Spleen (tissue), 11 donors: ENCODE data around the gene ANXA4. TPM values are rescaled to one million over a fixed set of nuclear protein-coding genes. Genes with fewer than 3 reads are reported as not detected.
A peak's percentile ranks its signal among the peaks of the same experiment; 100 is the strongest.

ENCODE experiments used
- DNase-seq: peaks from one replicate; pipeline ENCODE4 v3.0.0-alpha.2; 2020
- H3K27ac ChIP-seq, 8 donors: fragments of 200-600 bp; sonication (generic) in 7 of 8; 1 replicate in 4 of 8; 2 replicates in 4 of 8; pipeline versions ENCODE4 v1.5.0 to v1.8.0; 2016 to 2021; ENCODE audit warnings: inconsistent platforms in 4 of 8, mild to moderate bottlenecking in 4 of 8, moderate library complexity in 1 of 8
- H3K27me3 ChIP-seq, 7 donors: fragments of 200-600 bp; sonication (generic) in 6 of 7; replicated peaks in 1 of 7; 1 replicate in 4 of 7; 2 replicates in 3 of 7; pipeline versions ENCODE4 v1.5.0 to v1.8.0; 2016 to 2021; ENCODE audit warnings: inconsistent platforms in 3 of 7, mild to moderate bottlenecking in 1 of 7
- H3K36me3 ChIP-seq, 6 donors: fragments of 200-600 bp; sonication (generic) in 5 of 6; 1 replicate in 4 of 6; 2 replicates in 2 of 6; pipeline versions ENCODE4 v1.5.0 to v1.8.0; 2016 to 2021; ENCODE audit warnings: inconsistent platforms in 2 of 6
- H3K4me1 ChIP-seq, 6 donors: fragments of 200-600 bp; sonication (generic) in 5 of 6; 1 replicate in 3 of 6; 2 replicates in 3 of 6; pipeline versions ENCODE4 v1.5.0 to v1.8.0; 2016 to 2021; ENCODE audit warnings: inconsistent platforms in 3 of 6
- H3K4me3 ChIP-seq, 8 donors: fragments of 200-600 bp; sonication (generic) in 7 of 8; 1 replicate in 4 of 8; 2 replicates in 4 of 8; pipeline versions ENCODE4 v1.5.0 to v1.8.0; 2016 to 2021; ENCODE audit warnings: inconsistent platforms in 4 of 8, mild to moderate bottlenecking in 4 of 8, moderate library complexity in 2 of 8
- H3K9me3 ChIP-seq, 8 donors: fragments of 200-600 bp; sonication (generic) in 7 of 8; 1 replicate in 4 of 8; 2 replicates in 4 of 8; pipeline versions ENCODE4 v1.5.0 to v1.8.0; 2016 to 2021; ENCODE audit warnings: inconsistent platforms in 4 of 8
- POLR2A ChIP-seq, 3 donors: fragments of 450-650 bp; IDR thresholded peaks; one replicate each; pipeline ENCODE4 v1.5.1; 2017; ENCODE audit warnings: antibody characterized with exemption in 3 of 3, mild to moderate bottlenecking in 1 of 3
- POLR2AphosphoS5 ChIP-seq, 3 donors: sonication (generic); formaldehyde crosslinking; IDR thresholded peaks; one replicate each; pipeline ENCODE4 v1.5.1; 2017; ENCODE audit warnings: antibody characterized with exemption in 3 of 3
- WGBS, 5 donors: extraction: QIAGEN DNeasy Blood & Tissue Kit in 3 of 5; methylation state at CpG; one replicate each; pipeline versions ENCODE4 v1.1.5 to v1.1.7; 2013 to 2018; 5-methylcytosine and 5-hydroxymethylcytosine counted together
- intact Hi-C: fragments of 100-400 bp; cut with DNase I; formaldehyde crosslinking; loops from one replicate; pipeline ENCODE4 v1.15.0; 2023; ENCODE audit warnings: low total_unique reads
- polyA plus RNA-seq, 3 donors: library from polyadenylated mRNA; stranded (reverse); fragments of 200-250 nt; gene quantifications; one replicate each; pipeline ENCODE4 v1.2.1, GENCODE V29; 2013
- total RNA-seq, 7 donors: library from RNA; depleted of rRNA in 3 of 7; stranded (reverse); fragments of >200 nt in 3 of 7; fragmentation: NEBNext Ultra II Directional in 4 of 7; extraction: Animal tissue kit (Norgen Biotek cat#: 25700) in 4 of 7; gene quantifications; one replicate each; pipeline versions ENCODE4 v1.1.0 to v1.2.1, GENCODE V29; 2016 to 2021
- TF ChIP-seq, protein P1 (sequence below), 11 experiments: fragments of 200-600 bp in 7 of 11; fragments of 450-650 bp in 4 of 11; sonication (generic) in 4 of 11; IDR thresholded peaks in 8 of 11; conservative IDR thresholded peaks in 3 of 11; 1 replicate in 7 of 11; 2 replicates in 4 of 11; pipeline versions ENCODE4 v1.4.0 to v1.8.0; 2016 to 2021; ENCODE audit warnings: antibody characterized with exemption in 11 of 11, inconsistent platforms in 4 of 11, mild to moderate bottlenecking in 1 of 11
- donor health status: healthy with polysubstance abuse.
- donor health status: DM: no; HTN: no; CAD: no; lungs with moderate emphysema.
- donor health status: DM: no; HTN: no; CAD: no.
- donor health status: Bipolar disorder and iron deficiency.
- donor health status: healthy.
- donor health status: DM: no; HTN: no; CAD: no.
- donor health status: DM: yes; HTN: yes; CAD: no.

Gene ANXA4
- total and polyA plus RNA-seq, 10 donors, result 15.0 to 56.1 (median 29.2) TPM

DNA sequence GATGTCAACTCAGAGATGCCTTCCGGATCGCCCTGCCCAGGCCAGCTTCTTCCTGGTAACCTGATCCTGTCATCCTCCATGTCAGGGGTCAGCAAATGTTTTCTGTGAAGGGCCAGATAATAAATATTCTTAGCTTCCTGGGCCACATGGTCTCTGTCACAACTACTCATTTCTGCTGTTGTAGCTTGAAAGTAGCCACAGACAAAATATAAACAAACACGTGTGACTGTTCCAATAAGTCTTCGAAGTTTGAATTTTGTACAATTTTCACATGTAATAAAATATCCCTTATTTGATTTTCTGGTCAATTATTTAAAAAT lies 35.8 kb downstream of the ANXA4 start:
- TF ChIP-seq POLR2A (IDR thresholded peaks at IDR 0.05) (no peak), POLR2AphosphoS5 (IDR thresholded peaks at IDR 0.05) (no peak)
- TF ChIP-seq, protein P1, sequence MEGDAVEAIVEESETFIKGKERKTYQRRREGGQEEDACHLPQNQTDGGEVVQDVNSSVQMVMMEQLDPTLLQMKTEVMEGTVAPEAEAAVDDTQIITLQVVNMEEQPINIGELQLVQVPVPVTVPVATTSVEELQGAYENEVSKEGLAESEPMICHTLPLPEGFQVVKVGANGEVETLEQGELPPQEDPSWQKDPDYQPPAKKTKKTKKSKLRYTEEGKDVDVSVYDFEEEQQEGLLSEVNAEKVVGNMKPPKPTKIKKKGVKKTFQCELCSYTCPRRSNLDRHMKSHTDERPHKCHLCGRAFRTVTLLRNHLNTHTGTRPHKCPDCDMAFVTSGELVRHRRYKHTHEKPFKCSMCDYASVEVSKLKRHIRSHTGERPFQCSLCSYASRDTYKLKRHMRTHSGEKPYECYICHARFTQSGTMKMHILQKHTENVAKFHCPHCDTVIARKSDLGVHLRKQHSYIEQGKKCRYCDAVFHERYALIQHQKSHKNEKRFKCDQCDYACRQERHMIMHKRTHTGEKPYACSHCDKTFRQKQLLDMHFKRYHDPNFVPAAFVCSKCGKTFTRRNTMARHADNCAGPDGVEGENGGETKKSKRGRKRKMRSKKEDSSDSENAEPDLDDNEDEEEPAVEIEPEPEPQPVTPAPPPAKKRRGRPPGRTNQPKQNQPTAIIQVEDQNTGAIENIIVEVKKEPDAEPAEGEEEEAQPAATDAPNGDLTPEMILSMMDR (IDR thresholded peaks at IDR 0.05 in 8 of 11, conservative IDR thresholded peaks at IDR 0.05 in 3 of 11), result no peak
- peaks cover 0 to 8% (median 0%) of the 10 kb centered on the region in 8 donors for H3K9me3 ChIP-seq
- DNase-seq, result no peak
- no peaks in the 10 kb centered on the region for H3K36me3 ChIP-seq
- H3K4me3 ChIP-seq, result no peak overlapping the region
- H3K27ac ChIP-seq, result no peak overlapping the region
- intact Hi-C loops, result no loop called here
- no peaks in the 10 kb centered on the region for H3K27me3 ChIP-seq
- H3K4me1 ChIP-seq, result peaks cover 4 to 51% (median 31%) of the 10 kb centered on the region in 6 donors
- WGBS, 5 donors, result 94 to 97% (median 96%) methylated on average over 4 of the region's 4 CpGs

DNA sequence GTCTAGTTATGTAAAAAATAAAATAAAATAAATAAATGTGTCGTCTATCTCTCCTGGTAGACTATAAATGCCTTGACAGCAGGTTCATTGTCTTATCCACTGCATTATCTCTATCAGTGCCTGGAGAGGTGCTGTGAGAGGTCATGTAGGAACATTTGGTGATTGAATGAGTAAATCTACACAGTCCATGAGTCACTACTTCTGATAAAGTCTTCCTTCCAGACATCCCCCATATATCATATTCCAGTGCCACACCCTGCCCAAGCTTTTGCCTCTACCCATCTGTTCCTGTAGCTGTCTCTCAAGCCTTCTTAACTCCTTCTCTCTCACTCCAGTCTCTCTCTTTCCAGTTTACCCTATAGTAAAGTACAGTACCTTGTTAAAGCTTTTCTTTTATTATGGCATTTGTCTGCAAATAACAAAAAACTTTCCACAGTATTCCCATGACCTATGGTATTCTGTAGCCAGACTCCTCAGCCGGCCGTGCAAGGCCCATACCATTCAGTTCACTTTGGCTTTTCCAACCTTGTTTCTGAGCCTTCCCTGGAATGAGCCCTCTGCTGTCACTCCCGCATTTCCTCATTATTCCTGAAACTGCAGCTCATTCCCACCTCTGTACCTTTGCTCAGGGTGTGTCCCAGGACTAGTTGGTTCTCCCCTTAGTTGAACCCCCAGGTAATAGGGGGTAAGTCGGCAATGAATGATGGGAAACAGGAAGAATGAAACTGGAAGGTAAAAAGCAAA lies 37.5 kb downstream of the ANXA4 start:
- Histone ChIP-seq H3K9me3 (peaks cover 0 to 8% (median 0%) of the 10 kb centered on the region in 8 donors), H3K27ac (no peak overlapping the region), H3K36me3 (peaks cover 0 to under 1% (median 0%) of the 10 kb centered on the region in 6 donors), H3K4me1 (peaks cover 4 to 36% (median 28%) of the 10 kb centered on the region in 6 donors), H3K4me3 (no peak overlapping the region), H3K27me3 (no peaks in the 10 kb centered on the region)
- intact Hi-C loops, result no loop called here
- 85 to 98% (median 93%) methylated on average over 5 of the region's 5 CpGs for WGBS, 5 donors
- TF ChIP-seq POLR2A (IDR thresholded peaks at IDR 0.05), result no peak
- TF ChIP-seq, protein P1 (IDR thresholded peaks at IDR 0.05 in 8 of 11, conservative IDR thresholded peaks at IDR 0.05 in 3 of 11), result no peak
- no peak for TF ChIP-seq POLR2AphosphoS5 (IDR thresholded peaks at IDR 0.05)
- DNase-seq, result no peak

DNA sequence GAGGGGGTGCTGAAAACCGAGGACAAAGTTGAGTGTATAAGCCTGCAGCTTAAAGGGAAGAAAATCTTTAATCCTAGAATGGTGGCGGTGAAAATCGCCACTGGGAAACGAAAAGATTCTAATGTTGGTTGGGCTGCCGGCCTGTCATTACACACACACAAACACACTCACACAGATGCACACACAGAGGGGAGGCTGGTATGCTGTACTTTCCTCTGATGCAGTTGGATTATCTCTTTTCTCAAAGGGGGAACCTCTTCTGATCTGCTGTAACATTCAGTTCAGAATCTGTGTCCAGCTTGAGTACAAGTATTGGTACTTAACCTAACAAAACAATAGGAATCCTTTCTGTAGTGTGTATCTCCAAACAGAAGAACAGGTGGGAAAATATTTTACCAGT lies 39.0 kb downstream of the ANXA4 start:
- intact Hi-C loops, result no loop called here
- Histone ChIP-seq H3K36me3 (peaks cover 0 to 16% (median 0%) of the 10 kb centered on the region in 6 donors), H3K27ac (peak overlapping the region in 4 of 8 donors; percentile 10 to 30 (median 20)), H3K4me1 (peaks cover 0 to 21% (median 14%) of the 10 kb centered on the region in 6 donors), H3K4me3 (no peak overlapping the region), H3K9me3 (peaks cover 0 to 7% (median 0%) of the 10 kb centered on the region in 8 donors), H3K27me3 (no peaks in the 10 kb centered on the region)
- no peak for TF ChIP-seq POLR2A (IDR thresholded peaks at IDR 0.05)
- TF ChIP-seq, protein P1 (IDR thresholded peaks at IDR 0.05 in 8 of 11, conservative IDR thresholded peaks at IDR 0.05 in 3 of 11), result no peak
- no peak for TF ChIP-seq POLR2AphosphoS5 (IDR thresholded peaks at IDR 0.05)
- DNase-seq, result no peak
- WGBS, 5 donors, result 70 to 80% (median 74%) methylated on average over 5 of the region's 5 CpGs
